IMR-90 (cell line): ENCODE data around the gene SLC29A1. TPM values are rescaled to one million over a fixed set of nuclear protein-coding genes. Genes with fewer than 3 reads are reported as not detected.

Experiments
- ATAC-seq: fragments of 200-7000 bp; cut with Tn5 transposase; 2 replicates; pipeline ENCODE4 v1.9.1; 2020; ENCODE audit warnings: low read depth, mild to moderate bottlenecking, moderate library complexity
- BruUV-seq: library from RNA; stranded (reverse); fragments of 400-500 nt; replicated peaks from 2 replicates; lab custom pipeline; 2021; lab: Mats Ljungman, UMichigan
- CTCF ChIA-PET: fragments of 300-600 bp; formaldehyde crosslinking; extraction: SDS; loops from one replicate; lab custom pipeline; 2021; ENCODE audit warnings: antibody characterized with exemption; lab: Yijun Ruan, JAX
- POLR2A ChIA-PET: fragments of 300-600 bp; sonication (Branson Sonifier 250); formaldehyde crosslinking; loops from one replicate; lab custom pipeline; 2022; ENCODE audit warnings: antibody characterized with exemption; ENCODE audit not compliant: unreplicated experiment; lab: Charles Lee
- DNase-seq: peaks from one replicate; pipeline ENCODE4 v3.0.0; 2013
- H2AFZ ChIP-seq: replicated peaks from 2 replicates; pipeline ENCODE3; 2013; ENCODE audit warnings: low read length, mild to moderate bottlenecking; ENCODE audit not compliant: poor library complexity
- H2AK5ac ChIP-seq: 2 replicates; pipeline ENCODE4 v1.6.1; 2013; ENCODE audit warnings: low read depth, low read length, inconsistent platforms
- H2AK9ac ChIP-seq: replicated peaks from 2 replicates; pipeline ENCODE3; 2013; ENCODE audit warnings: mild to moderate bottlenecking, low read depth, low read length, moderate library complexity; ENCODE audit not compliant: poor library complexity
- H2BK120ac ChIP-seq: 2 replicates; pipeline ENCODE4 v1.6.1; 2013; ENCODE audit warnings: low read depth, low read length, inconsistent platforms
- H2BK15ac ChIP-seq: 3 replicates; pipeline ENCODE4 v1.6.1; 2013; ENCODE audit warnings: low read depth, low read length, inconsistent platforms
- H2BK20ac ChIP-seq: 2 replicates; pipeline ENCODE4 v1.6.1; 2013; ENCODE audit warnings: low read depth, mild to moderate bottlenecking, inconsistent platforms, low read length, moderate library complexity
- H2BK5ac ChIP-seq: 2 replicates; pipeline ENCODE4 v1.6.1; 2013; ENCODE audit warnings: mild to moderate bottlenecking, low read depth, low read length, inconsistent platforms; ENCODE audit not compliant: poor library complexity, severe bottlenecking
- H3K14ac ChIP-seq: replicated peaks from 2 replicates; pipeline ENCODE4 v1.6.1; 2013; ENCODE audit warnings: low read depth, low read length, inconsistent platforms
- H3K18ac ChIP-seq: 2 replicates; pipeline ENCODE4 v1.6.1; 2013; ENCODE audit warnings: low read depth, low read length, control low read depth
- H3K23ac ChIP-seq: 2 replicates; pipeline ENCODE4 v1.6.1; 2013; ENCODE audit warnings: low read depth, low read length, inconsistent platforms
- H3K27ac ChIP-seq: 2 replicates; pipeline ENCODE4 v1.5.1; 2013; ENCODE audit warnings: mild to moderate bottlenecking, control low read depth, low read length; ENCODE audit not compliant: insufficient read depth
- H3K27me3 ChIP-seq: 2 replicates; pipeline ENCODE4 v1.6.1; 2013; ENCODE audit warnings: low read length; ENCODE audit not compliant: control insufficient read depth, insufficient read depth
- H3K36me3 ChIP-seq: 2 replicates; pipeline ENCODE4 v1.6.1; 2013; ENCODE audit warnings: low read length, mixed read lengths; ENCODE audit not compliant: control insufficient read depth, insufficient read depth
- H3K4ac ChIP-seq: 2 replicates; pipeline ENCODE4 v1.6.1; 2013; ENCODE audit warnings: low read depth, low read length, inconsistent platforms
- H3K4me1 ChIP-seq: 2 replicates; pipeline ENCODE4 v1.6.1; 2013; ENCODE audit warnings: low read length, mixed read lengths; ENCODE audit not compliant: control insufficient read depth, insufficient read depth
- H3K4me2 ChIP-seq: 2 replicates; pipeline ENCODE4 v1.6.1; 2013; ENCODE audit warnings: low read depth, mild to moderate bottlenecking, control low read depth, low read length, moderate library complexity
- H3K4me3 ChIP-seq: 2 replicates; pipeline ENCODE4 v1.5.1; 2013; ENCODE audit warnings: low read depth, mild to moderate bottlenecking, control low read depth, low read length, moderate library complexity; ENCODE audit not compliant: insufficient read depth
- H3K56ac ChIP-seq: 2 replicates; pipeline ENCODE4 v1.6.1; 2013; ENCODE audit warnings: low read length, inconsistent platforms; ENCODE audit not compliant: insufficient read depth; ENCODE audit errors: extremely low read depth
- H3K79me1 ChIP-seq, 2 experiments: 2 replicates each; pipeline ENCODE4 v1.6.1; 2013; ENCODE audit warnings: low read length in 2 of 2, inconsistent platforms in 1 of 2, low read depth in 1 of 2
- H3K9ac ChIP-seq: 2 replicates; pipeline ENCODE4 v1.6.1; 2013; ENCODE audit warnings: low read depth, low read length, control low read depth
- H3K9me1 ChIP-seq: 2 replicates; pipeline ENCODE4 v1.6.1; 2013; ENCODE audit warnings: low read length, inconsistent platforms; ENCODE audit not compliant: insufficient read depth
- H3K9me3 ChIP-seq: 2 replicates; pipeline ENCODE4 v1.6.1; 2013; ENCODE audit warnings: low read length; ENCODE audit not compliant: control insufficient read depth, insufficient read depth
- H4K20me1 ChIP-seq: 2 replicates; pipeline ENCODE4 v1.6.1; 2013; ENCODE audit warnings: low read length, inconsistent platforms; ENCODE audit not compliant: insufficient read depth
- H4K5ac ChIP-seq: 2 replicates; pipeline ENCODE4 v1.6.1; 2013; ENCODE audit warnings: mild to moderate bottlenecking, low read depth, low read length, control low read depth
- H4K8ac ChIP-seq, 2 experiments: 2 replicates each; pipeline ENCODE4 v1.6.1; 2013; ENCODE audit warnings: low read depth in 2 of 2, low read length in 2 of 2, control low read depth in 1 of 2, inconsistent platforms in 1 of 2
- H4K91ac ChIP-seq: 2 replicates; pipeline ENCODE4 v1.6.1; 2013; ENCODE audit warnings: low read depth, low read length, inconsistent platforms; ENCODE audit not compliant: insufficient read depth
- CHD1 ChIP-seq: IDR thresholded peaks from 2 replicates; pipeline ENCODE4 v1.6.1; 2012; ENCODE audit warnings: low read depth, low read length, improper control_type of control experiment
- MAFK ChIP-seq: IDR thresholded peaks from 2 replicates; pipeline ENCODE4 v1.6.1; 2012; ENCODE audit warnings: low read depth, low read length, improper control_type of control experiment
- POLR2A ChIP-seq: IDR thresholded peaks from 2 replicates; pipeline ENCODE4 v1.6.1; 2012; ENCODE audit warnings: mild to moderate bottlenecking, low read depth, low read length
- RAD21 ChIP-seq: IDR thresholded peaks from 2 replicates; pipeline ENCODE4 v1.6.1; 2012; ENCODE audit warnings: low read length, improper control_type of control experiment
- SMC3 ChIP-seq: fragments of 150-350 bp; IDR thresholded peaks from 2 replicates; pipeline ENCODE4 v1.6.1; 2016; ENCODE audit warnings: low read depth, mild to moderate bottlenecking, antibody characterized with exemption, low read length, moderate library complexity
- WGBS, 2 experiments: methylation state at CpG; one replicate each; pipeline versions ENCODE4 v1.1.5 to v1.1.7; 2013; ENCODE audit warnings: missing lambda C conversion rate in 2 of 2; ENCODE audit not compliant: insufficient read length in 1 of 2; ENCODE audit errors: extremely low coverage in 2 of 2; 5-methylcytosine and 5-hydroxymethylcytosine counted together
- dilution Hi-C: fragments of 300-500 bp; cut with HindIII; formaldehyde crosslinking; loops from one replicate; pipeline ENCODE4 v1.14.3; 2018; ENCODE audit warnings: low sequenced_read_pairs; ENCODE audit not compliant: unreplicated experiment
- in situ Hi-C: fragments of 300-500 bp; cut with MboI; formaldehyde crosslinking; loops from 3 replicates; pipeline ENCODE4 v1.14.3; 2019; ENCODE audit warnings: low sequenced_read_pairs, inconsistent platforms, mixed read lengths
- intact Hi-C: fragments of 100-400 bp; cut with micrococcal nuclease; formaldehyde crosslinking; loops from 2 replicates; pipeline ENCODE4 v1.10.0; 2022
- polyA plus RNA-seq, 3 experiments: library from polyadenylated mRNA; depleted of rRNA; stranded (reverse); fragments of >200 nt; gene quantifications; 2 replicates each; pipeline ENCODE4 v1.2.3, GENCODE V29; 2012; ENCODE audit warnings: low replicate concordance in 1 of 3
- total RNA-seq: library from RNA; depleted of rRNA; stranded (reverse); fragments of >200 nt; gene quantifications from 2 replicates; pipeline ENCODE4 v1.2.3, GENCODE V29; 2012
- TF ChIP-seq, protein P1 (sequence below): fragments of 150-350 bp; IDR thresholded peaks from 2 replicates; pipeline ENCODE4 v1.6.1; 2016; ENCODE audit warnings: low read depth, mild to moderate bottlenecking, low read length, moderate library complexity, borderline replicate concordance
- TF ChIP-seq, protein P2 (sequence below): fragments of 150-350 bp; IDR thresholded peaks from 2 replicates; pipeline ENCODE4 v1.6.1; 2017; ENCODE audit warnings: mild to moderate bottlenecking, antibody characterized with exemption, low read length, low read depth

SLC29A1 gene
- total and polyA plus RNA-seq, 2 of the 4 experiments (the other 2 are of a cell fraction) = 4.1 to 22.1 TPM

DNA sequence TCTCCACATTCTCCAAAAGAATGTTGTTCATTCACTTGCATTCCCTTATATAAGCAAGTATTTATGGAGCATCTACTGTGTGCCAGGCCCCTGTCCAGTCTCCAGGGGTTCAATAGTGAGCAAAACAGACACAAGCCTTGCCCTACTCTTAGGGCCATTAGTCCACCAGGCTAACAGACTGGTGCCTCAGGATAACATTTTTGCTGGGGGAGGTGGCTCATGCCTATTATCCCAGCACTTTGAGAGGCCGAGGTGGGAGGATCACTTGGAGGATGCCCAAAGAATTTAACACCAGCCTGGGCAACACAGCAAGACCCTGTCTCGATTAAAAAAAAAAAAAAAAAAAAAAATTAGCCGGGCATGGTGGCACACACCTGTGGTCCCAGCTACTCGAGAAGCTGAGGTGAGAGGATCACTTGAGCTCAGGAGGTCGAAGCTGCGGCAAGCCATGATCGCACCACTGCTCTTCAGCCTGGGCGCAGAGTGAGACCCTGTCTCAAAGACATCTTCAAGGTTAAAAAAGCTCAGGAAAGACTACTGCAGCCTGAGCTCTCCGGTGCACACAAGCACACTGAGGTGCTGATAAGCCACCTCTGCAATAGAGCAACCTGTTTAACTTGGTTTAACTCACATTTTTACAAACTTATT is 44.8 kb upstream of the SLC29A1 start:
- H3K36me3 ChIP-seq = no peaks in the 10 kb centered on the region
- no peak overlapping the region for H2BK120ac ChIP-seq
- H4K5ac ChIP-seq = no peak overlapping the region
- dilution Hi-C loops = no loop called here
- H2AK5ac ChIP-seq = no peak overlapping the region
- no peak overlapping the region for H2AK9ac ChIP-seq
- POLR2A ChIA-PET = no interaction called here
- TF ChIP-seq, protein P1, sequence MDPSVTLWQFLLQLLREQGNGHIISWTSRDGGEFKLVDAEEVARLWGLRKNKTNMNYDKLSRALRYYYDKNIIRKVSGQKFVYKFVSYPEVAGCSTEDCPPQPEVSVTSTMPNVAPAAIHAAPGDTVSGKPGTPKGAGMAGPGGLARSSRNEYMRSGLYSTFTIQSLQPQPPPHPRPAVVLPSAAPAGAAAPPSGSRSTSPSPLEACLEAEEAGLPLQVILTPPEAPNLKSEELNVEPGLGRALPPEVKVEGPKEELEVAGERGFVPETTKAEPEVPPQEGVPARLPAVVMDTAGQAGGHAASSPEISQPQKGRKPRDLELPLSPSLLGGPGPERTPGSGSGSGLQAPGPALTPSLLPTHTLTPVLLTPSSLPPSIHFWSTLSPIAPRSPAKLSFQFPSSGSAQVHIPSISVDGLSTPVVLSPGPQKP = no peak
- TF ChIP-seq SMC3 (no peak), CHD1 (no peak), MAFK (no peak), POLR2A (no peak), RAD21 (no peak)
- TF ChIP-seq, protein P2, sequence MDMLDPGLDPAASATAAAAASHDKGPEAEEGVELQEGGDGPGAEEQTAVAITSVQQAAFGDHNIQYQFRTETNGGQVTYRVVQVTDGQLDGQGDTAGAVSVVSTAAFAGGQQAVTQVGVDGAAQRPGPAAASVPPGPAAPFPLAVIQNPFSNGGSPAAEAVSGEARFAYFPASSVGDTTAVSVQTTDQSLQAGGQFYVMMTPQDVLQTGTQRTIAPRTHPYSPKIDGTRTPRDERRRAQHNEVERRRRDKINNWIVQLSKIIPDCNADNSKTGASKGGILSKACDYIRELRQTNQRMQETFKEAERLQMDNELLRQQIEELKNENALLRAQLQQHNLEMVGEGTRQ = no peak
- H3K79me1 ChIP-seq = no peaks in the 10 kb centered on the region
- no TSS peak for BruUV-seq
- H3K4me3 ChIP-seq = no peak overlapping the region
- peaks cover 5% of the 10 kb centered on the region; the same call in 1 of the 2 replicates for H3K27me3 ChIP-seq
- H3K56ac ChIP-seq = no peak overlapping the region
- no peak overlapping the region for H2BK5ac ChIP-seq
- 90% methylated on average over 5 of the region's 9 CpGs; no CpG with 5 or more reads in 1 of the 2 experiments for WGBS, 2 experiments
- 0 out of 4 replicates have a peak overlapping the region, but pooled peaks of 1 of the 2 experiments have one; percentile 5 for H4K8ac ChIP-seq
- H2AFZ ChIP-seq = peak overlapping the region; percentile 57
- no peak overlapping the region for H2BK15ac ChIP-seq
- DNase-seq (no peak), ATAC-seq (no peak)
- intact Hi-C loops = loop anchor here (1.0 kb wide), 1 partner anchor 59 kb away; no protein-coding TSS in a partner anchor
- no peaks in the 10 kb centered on the region; the same call in 1 of the 2 replicates for H4K20me1 ChIP-seq
- H3K4ac ChIP-seq = peak overlapping the region; percentile 34; the same call in 1 of the 2 replicates
- H3K18ac ChIP-seq = no peak overlapping the region
- no peak overlapping the region for H3K4me2 ChIP-seq
- 0 out of 2 replicates have a peak, but pooled peaks cover 9% of the 10 kb centered on the region for H3K9me1 ChIP-seq
- H2BK20ac ChIP-seq = no peak overlapping the region
- no peak overlapping the region for H4K91ac ChIP-seq
- CTCF ChIA-PET = no interaction called here
- H3K23ac ChIP-seq = no peak overlapping the region
- 0 out of 2 replicates have a peak overlapping the region, but pooled peaks have one; percentile 58 for H3K14ac ChIP-seq
- no peak overlapping the region for H3K27ac ChIP-seq
- in situ Hi-C loops = no loop called here
- no peak overlapping the region for H3K9ac ChIP-seq
- no peaks in the 10 kb centered on the region for H3K9me3 ChIP-seq
- no peaks in the 10 kb centered on the region for H3K4me1 ChIP-seq
